ENCODE measurements around the gene USPL1.

DNA sequence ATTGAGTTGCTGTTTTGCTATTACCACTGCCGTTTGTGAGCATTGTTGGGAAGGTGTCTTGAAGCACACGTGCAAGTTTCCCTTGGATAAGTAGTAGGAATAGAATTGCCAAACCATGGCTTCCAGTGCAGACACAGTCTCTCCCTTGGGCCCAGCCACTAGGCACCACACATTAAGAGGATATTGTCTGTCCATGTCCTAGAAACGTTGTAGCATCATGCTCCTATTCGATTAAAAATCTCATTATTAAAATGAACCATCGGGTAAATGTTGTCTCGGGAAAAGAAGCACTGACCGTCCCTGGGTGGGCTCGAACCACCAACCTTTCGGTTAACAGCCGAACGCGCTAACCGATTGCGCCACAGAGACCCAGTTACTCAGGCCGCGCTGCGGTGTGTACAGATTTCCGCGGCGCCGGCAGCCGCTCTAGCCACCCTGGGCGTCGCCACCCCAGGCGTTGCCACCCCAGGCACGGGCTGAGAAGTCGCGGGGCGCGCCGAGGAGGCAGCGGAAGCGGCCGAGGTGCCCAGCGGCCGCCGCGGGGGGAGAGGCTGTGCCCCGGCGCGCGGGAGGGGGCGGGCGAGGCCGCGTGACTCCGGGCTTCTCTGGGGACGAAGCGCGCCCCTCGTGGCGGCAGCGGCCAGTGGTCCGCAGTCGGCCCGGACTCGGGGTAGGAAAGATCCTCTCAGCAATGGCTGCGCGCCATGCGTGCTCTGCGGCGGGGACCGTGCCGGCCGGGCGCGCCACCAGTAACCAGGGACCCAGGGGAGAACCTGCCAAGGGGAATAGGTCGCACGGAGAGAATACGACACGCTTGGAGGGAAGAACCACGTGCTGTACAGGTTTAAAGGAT, 56.2 kb downstream of the USPL1 start:
- TF ChIP-seq FOXK1 (CRISPR knock-in tag; IDR thresholded peaks at IDR 0.05) (peak; percentile 28), SMAD4 (CRISPR knock-in tag; IDR thresholded peaks at IDR 0.05) (no peak), CTCF (IDR thresholded peaks at IDR 0.05) (peak; percentile 42; the same call in 1 of the 2 replicates), ATF2 (CRISPR knock-in tag; IDR thresholded peaks at IDR 0.05; ENCODE audit: borderline replicate concordance, low read depth) (no peak), ZSCAN18 (CRISPR knock-in tag; IDR thresholded peaks at IDR 0.05) (no peak), TEAD4 (CRISPR knock-in tag; IDR thresholded peaks at IDR 0.05) (no peak; the same call in 1 of the 2 replicates), STAT6 (CRISPR knock-in tag; conservative IDR thresholded peaks at IDR 0.05; ENCODE audit: low read depth) (no peak), IRF1 (CRISPR knock-in tag; IDR thresholded peaks at IDR 0.05) (no peak), CREM (CRISPR knock-in tag; IDR thresholded peaks at IDR 0.05) (peak; percentile 79), ZNF121 (CRISPR knock-in tag; IDR thresholded peaks at IDR 0.05) (no peak)
- TF ChIP-seq, protein P1, sequence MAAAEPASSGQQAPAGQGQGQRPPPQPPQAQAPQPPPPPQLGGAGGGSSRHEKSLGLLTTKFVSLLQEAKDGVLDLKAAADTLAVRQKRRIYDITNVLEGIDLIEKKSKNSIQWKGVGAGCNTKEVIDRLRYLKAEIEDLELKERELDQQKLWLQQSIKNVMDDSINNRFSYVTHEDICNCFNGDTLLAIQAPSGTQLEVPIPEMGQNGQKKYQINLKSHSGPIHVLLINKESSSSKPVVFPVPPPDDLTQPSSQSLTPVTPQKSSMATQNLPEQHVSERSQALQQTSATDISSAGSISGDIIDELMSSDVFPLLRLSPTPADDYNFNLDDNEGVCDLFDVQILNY (CRISPR knock-in tag; IDR thresholded peaks at IDR 0.05): peak; percentile 84; the same call in 1 of the 2 replicates
- TF ChIP-seq, protein P2, sequence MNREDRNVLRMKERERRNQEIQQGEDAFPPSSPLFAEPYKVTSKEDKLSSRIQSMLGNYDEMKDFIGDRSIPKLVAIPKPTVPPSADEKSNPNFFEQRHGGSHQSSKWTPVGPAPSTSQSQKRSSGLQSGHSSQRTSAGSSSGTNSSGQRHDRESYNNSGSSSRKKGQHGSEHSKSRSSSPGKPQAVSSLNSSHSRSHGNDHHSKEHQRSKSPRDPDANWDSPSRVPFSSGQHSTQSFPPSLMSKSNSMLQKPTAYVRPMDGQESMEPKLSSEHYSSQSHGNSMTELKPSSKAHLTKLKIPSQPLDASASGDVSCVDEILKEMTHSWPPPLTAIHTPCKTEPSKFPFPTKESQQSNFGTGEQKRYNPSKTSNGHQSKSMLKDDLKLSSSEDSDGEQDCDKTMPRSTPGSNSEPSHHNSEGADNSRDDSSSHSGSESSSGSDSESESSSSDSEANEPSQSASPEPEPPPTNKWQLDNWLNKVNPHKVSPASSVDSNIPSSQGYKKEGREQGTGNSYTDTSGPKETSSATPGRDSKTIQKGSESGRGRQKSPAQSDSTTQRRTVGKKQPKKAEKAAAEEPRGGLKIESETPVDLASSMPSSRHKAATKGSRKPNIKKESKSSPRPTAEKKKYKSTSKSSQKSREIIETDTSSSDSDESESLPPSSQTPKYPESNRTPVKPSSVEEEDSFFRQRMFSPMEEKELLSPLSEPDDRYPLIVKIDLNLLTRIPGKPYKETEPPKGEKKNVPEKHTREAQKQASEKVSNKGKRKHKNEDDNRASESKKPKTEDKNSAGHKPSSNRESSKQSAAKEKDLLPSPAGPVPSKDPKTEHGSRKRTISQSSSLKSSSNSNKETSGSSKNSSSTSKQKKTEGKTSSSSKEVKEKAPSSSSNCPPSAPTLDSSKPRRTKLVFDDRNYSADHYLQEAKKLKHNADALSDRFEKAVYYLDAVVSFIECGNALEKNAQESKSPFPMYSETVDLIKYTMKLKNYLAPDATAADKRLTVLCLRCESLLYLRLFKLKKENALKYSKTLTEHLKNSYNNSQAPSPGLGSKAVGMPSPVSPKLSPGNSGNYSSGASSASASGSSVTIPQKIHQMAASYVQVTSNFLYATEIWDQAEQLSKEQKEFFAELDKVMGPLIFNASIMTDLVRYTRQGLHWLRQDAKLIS (CRISPR knock-in tag; IDR thresholded peaks at IDR 0.05; ENCODE audit: borderline replicate concordance): no peak

Data from WTC11 (cell line).